Activated CD8-positive, alpha-beta memory T cell treated with anti-CD3 and anti-CD28 coated beads, Interleukin-2, amount 50 U/mL, for 1 hour (primary cell): ENCODE data around the gene TACC2.
"Not testable (repeated sequence)": the region's sequence is repeated elsewhere in the genome, so short reads cannot be mapped to it uniquely, and the experiment has no call there.

Experiments used
- DNase-seq: peaks from one replicate; pipeline ENCODE4 v3.0.0-alpha.2; 2020; ENCODE audit errors: extremely low read depth

TACC2 gene

GRCh38 chr10:121978511-121978910 lies 10.5 kb upstream of the TACC2 start:
- DNase-seq, result no peak

- DNase-seq, result no peak
Observed at GRCh38 chr10:121981346-121981745, 7.6 kb upstream of the TACC2 start.

DNA sequence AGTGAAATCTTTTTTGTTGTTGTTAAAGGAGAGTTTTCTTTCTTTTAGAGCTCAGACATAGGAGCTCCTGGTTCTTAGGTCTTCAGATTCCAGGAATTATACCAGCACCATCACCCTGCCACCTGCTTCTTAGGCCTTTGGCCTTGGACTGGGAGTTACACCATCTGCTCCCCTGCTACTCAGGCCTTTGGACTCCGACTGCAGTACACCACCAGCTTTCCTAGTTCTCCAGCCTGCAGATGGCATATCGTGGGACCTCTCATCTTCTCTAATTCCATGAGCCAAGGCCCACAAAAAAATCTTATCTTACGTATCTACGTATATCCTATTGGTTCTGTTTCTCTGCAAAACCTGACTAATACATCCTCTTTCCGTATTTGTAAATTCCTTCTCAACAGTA lies 5.1 kb upstream of the TACC2 start:
- no peak for DNase-seq

GRCh38 chr10:121984463-121984862 lies 4.5 kb upstream of the TACC2 start:
- DNase-seq, result no peak

GRCh38 chr10:121990015-121990677 lies 1.2 kb downstream of the TACC2 start:
- DNase-seq, result no peak

DNA sequence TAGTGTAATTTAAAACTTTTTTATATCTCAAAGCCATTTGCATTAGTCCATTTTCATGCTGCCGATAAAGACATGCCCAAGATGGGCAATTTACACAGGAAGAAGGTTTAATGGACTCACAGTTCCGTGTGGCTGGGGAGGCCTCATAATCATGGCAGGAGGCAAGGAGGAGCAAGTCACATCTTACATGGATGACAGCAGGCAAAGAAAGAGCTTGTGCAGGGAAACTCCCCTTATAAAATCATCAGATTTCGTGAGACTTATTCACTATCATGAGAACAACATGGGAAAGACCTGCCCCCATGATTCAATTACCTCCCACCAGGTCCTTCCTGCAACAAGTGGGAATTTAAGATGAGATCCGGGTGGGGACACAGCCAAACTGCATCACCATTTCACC lies 2.8 kb downstream of the TACC2 start:
- DNase-seq, result not testable (repeated sequence)

- no peak for DNase-seq
Observed at GRCh38 chr10:121994429-121994941, 5.5 kb downstream of the TACC2 start.

DNA sequence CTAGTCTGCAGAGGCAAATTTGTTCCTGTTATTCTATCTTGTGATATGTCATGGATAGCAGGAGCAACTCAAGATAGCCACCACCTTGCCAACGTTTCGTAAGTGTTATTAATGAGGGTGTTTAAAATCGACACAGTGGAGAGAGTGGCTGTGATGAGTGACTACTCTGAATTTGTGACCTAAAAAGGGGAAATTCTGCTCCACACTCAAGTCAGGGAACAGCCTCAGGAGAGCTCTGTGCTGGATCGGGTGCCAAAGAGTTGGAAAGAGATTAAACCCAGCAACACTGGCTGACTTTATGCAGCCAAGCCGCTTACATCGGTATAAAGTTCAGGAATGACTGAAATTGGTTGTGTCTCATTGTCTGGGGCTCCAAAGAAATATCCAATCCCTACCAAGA lies 9.5 kb downstream of the TACC2 start:
- no peak for DNase-seq

GRCh38 chr10:121999301-121999700 lies 10.3 kb downstream of the TACC2 start:
- no peak for DNase-seq

DNA sequence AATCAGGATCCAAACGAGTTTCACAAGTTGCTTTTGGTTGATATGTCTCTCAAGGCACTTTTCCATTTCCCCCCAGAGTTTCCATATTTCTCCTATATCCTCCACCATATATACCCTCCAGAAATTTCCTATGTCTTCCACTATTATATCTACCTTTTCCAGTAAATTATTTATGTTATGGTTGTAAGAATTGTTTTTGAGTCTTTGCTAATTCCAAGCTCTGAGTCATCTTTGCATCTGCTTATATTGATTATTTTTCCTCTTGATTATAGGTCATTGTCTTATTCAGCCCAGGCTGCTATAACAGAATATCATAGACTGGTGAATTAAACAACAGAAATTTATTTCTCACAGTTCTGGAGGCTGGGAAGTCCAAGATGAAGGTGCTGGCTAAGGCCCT lies 12.7 kb downstream of the TACC2 start:
- DNase-seq, result no peak

- no peak for DNase-seq
Observed at GRCh38 chr10:122007415-122007814, 18.5 kb downstream of the TACC2 start.

- DNase-seq, result no peak
Observed at GRCh38 chr10:122010405-122011050, 21.6 kb downstream of the TACC2 start.

GRCh38 chr10:122012731-122013130 lies 23.8 kb downstream of the TACC2 start:
- no peak for DNase-seq

DNA sequence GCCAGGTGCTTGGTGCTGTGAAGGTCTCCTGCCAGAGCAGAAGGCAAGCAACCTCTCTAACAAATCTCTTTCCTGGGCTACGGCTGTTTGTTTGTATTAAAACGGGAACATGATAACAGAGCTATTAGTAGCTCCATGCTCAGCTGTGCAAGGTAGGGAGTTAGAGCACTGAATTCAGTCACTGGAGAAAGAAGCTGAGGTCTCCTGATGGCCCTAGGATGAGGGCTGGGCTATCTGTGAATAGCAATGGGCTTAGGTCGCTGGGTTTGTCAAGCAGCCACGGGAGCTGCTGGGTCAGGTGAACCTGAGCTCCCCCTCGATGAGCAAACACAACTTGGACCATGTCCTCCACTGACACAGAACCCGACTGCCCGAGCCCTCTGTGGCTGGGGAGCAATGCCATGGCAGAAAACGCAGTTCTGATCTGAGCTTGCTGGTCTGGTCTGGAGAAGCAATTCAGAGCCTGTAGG lies 24.4 kb downstream of the TACC2 start:
- no peak for DNase-seq

DNA sequence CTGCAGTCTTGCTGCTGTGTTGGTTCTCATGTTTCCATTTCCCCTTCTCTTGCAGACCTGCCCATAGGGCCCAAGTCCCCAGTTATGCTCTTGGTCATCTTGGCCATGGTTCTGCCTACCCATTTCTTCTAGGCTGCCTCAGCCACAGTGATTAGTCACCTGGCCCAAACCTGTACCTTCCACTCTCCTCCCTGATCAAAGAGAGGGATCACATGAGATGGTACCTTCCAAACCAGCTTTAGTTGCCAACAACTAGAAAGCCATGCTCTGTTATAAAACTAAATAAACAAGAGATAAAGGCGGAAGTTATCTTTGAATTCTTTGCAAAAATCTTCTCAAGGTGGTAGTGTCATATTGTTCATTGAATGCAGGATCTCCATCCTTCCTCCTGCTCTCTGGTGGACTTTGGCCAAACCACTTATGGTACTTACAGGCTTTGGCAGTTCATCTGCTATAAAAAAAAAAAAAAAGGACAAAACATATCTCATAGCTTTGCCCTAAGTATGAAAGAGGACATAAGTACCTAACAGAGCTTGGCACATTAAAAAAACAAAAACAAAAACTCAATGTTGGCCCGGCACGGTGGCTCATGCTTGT lies 25.8 kb downstream of the TACC2 start:
- DNase-seq, result no peak

DNA sequence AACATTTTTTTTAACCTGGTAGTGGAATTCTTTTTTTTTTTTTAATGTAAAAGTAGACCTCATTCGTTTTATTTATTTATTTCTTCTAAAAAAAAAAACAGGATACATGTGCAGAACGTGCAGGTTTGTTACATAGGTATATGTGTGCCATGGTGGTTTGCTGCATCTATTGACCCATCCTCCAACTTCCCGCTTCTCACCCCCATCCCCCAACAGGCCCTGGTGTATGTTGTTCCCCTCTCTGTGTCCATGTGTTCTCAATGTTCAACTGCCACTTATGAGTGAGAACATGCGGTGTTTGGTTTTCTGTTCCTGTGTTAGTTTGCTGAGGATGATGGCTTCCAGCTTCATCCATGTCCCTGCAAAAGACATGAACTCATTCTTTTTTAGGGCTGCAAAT lies 29.0 kb downstream of the TACC2 start:
- not testable (repeated sequence) for DNase-seq

DNA sequence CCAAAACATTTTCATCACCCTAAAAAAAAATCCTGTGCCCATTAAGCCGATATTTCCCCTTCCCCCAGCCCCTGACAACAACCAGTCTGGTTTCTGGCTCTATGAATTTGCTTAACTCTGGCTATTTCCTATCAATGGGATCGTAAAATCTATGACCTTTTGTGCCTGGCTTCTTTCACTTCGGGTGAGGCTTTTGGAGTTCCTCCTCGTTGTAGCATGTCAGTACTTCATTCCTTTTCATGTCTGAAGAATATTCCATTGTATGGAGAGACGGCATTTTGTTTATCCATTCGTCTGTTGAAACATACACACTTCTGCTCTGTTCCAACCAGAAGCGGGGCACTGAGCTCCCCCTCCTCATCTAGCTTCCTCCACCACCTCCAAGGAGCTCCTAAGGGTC lies 29.5 kb downstream of the TACC2 start:
- no peak for DNase-seq

DNA sequence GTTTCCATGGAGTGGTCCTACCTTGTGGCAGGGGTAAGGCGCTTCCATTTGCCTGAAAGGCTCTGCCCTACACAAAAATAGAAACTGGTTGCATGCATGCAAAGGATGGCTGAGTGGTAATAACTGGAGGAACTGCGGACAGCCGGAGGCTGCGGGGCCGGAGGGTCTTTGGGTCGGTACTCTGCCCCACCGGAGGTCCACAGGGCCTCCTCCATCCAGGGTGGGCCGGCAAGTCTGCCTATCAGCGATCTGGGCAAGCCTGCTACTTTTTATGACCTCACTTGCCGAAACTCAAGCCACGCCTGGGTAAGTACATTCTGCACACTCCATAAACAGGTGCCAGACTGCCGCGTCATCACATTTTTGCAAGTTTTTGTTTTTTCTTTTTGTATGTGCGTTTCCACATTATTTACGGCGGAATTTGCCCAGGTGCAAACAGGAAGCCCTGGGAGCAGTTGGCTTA lies 30.0 kb downstream of the TACC2 start:
- DNase-seq, result no peak

GRCh38 chr10:122019414-122019975 lies 30.5 kb downstream of the TACC2 start:
- no peak for DNase-seq

GRCh38 chr10:122020226-122020625 lies 31.3 kb downstream of the TACC2 start:
- DNase-seq, result no peak

DNA sequence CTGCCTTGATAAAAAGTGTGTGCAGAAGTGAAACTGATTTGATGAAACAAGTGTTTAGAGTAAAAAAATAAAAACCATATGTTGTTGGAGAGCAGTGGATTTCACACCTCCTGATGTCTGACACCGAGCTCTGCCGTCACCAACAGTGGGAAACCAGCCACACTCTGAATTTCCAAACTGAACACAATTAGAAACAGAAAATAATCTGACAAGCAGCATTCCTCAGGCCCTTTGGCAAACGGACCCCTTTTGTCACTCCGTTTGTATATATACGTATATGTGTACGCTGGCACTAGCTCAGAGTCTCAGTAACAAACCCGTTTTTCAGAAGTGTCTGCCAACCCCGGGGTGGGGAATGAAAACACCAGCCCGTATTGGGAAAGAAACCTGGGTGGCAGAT lies 32.4 kb downstream of the TACC2 start:
- no peak for DNase-seq

DNA sequence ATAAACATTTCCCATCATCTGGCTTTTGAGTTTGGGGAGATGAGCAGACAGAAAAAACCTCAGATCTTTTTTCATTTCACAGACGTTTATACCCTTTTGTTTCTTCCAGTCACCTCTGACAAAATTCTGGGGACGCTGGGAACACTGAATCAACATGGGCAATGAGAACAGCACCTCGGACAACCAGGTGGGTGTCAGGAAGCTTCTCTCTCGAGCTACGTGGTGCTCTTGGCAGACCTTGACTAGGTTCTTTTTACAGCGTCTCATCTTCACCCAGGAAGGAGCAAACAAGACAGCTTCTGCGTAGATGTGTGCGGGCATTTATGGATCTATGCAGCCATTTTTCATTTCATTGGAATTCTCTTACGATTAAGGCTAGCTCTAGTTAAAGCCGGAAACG lies 32.9 kb downstream of the TACC2 start:
- no peak for DNase-seq

DNA sequence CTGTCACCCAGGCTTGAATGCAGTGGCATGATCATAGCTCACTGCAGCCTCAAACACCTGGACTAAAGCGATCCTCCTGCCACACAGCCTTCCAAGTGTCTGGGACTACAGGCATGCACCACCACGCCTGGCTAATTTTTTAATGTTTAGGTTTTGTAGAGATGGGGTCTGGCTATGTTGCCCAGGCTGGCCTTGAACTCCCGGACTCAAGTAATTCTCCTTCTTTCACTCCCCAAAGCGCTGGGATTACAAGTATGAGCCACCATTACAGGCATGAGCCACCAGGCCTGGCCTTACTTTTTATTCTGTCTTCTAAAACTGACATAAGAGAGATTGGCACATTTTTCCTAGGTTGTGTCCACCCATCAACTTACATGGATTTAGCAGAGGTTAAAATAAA lies 33.3 kb downstream of the TACC2 start:
- no peak for DNase-seq
